Lower leg skin (tissue), 3 donors: ENCODE results near the gene AKR1A1.

ENCODE experiments used
- CTCF ChIP-seq, 3 donors: fragments of 450-650 bp; IDR thresholded peaks; one replicate each; pipeline ENCODE4 v1.5.1; 2016; ENCODE audit warnings: antibody characterized with exemption in 3 of 3, mild to moderate bottlenecking in 3 of 3, moderate library complexity in 2 of 3
- POLR2A ChIP-seq, 2 donors: fragments of 450-650 bp; IDR thresholded peaks; one replicate each; pipeline ENCODE4 v1.6.1; 2016 to 2017; ENCODE audit warnings: antibody characterized with exemption in 2 of 2, mild to moderate bottlenecking in 1 of 2, moderate library complexity in 1 of 2

- TF ChIP-seq CTCF (IDR thresholded peaks at IDR 0.05), result no peak
- no peak for TF ChIP-seq POLR2A (IDR thresholded peaks at IDR 0.05)
Measured at GRCh38 chr1:45568421-45568820, 17.8 kb downstream of the AKR1A1 start.
